Esophagus muscularis mucosa (tissue), 4 donors: Measurements from ENCODE around the gene RTCB.
A peak's percentile ranks its signal among the peaks of the same experiment; 100 is the strongest.

ENCODE experiments used
- EP300 ChIP-seq: sonication (generic); formaldehyde crosslinking; IDR thresholded peaks from one replicate; pipeline ENCODE4 v1.6.1; 2017; ENCODE audit warnings: antibody characterized with exemption
- POLR2A ChIP-seq: fragments of 450-650 bp; IDR thresholded peaks from one replicate; pipeline ENCODE4 v1.6.1; 2017; ENCODE audit warnings: antibody characterized with exemption, moderate library complexity, mild to moderate bottlenecking, low read depth
- POLR2AphosphoS5 ChIP-seq, 2 donors: sonication (generic); formaldehyde crosslinking; IDR thresholded peaks; one replicate each; pipeline ENCODE4 v1.6.1; 2017; ENCODE audit warnings: antibody characterized with exemption in 2 of 2
- TF ChIP-seq, protein P1 (sequence below), 3 experiments: fragments of 200-600 bp in 2 of 3; fragments of 450-650 bp in 1 of 3; sonication (generic) in 2 of 3; IDR thresholded peaks; one replicate each; pipeline ENCODE4 v1.5.1; 2017 to 2019; ENCODE audit warnings: antibody characterized with exemption in 3 of 3, mild to moderate bottlenecking in 2 of 3, moderate library complexity in 1 of 3

DNA sequence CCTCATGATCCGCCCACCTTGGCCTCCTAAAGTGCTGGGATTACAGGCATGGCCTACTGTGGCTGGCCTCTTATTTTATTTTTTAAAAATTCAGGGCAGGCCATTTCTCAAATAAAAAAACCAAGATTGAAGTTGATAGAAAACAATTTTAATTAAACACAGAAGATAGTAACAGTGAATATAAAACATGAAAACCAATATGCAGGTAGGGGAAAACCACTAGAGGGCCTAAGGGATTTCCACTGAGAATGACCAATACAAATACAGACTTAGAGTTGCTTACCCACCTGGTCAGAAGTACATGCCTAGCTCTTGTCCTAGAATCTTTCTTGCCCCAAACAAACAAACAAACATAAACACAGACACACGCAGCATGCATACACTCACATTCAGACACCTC is 1.7 kb upstream of the RTCB start:
- TF ChIP-seq, protein P1, sequence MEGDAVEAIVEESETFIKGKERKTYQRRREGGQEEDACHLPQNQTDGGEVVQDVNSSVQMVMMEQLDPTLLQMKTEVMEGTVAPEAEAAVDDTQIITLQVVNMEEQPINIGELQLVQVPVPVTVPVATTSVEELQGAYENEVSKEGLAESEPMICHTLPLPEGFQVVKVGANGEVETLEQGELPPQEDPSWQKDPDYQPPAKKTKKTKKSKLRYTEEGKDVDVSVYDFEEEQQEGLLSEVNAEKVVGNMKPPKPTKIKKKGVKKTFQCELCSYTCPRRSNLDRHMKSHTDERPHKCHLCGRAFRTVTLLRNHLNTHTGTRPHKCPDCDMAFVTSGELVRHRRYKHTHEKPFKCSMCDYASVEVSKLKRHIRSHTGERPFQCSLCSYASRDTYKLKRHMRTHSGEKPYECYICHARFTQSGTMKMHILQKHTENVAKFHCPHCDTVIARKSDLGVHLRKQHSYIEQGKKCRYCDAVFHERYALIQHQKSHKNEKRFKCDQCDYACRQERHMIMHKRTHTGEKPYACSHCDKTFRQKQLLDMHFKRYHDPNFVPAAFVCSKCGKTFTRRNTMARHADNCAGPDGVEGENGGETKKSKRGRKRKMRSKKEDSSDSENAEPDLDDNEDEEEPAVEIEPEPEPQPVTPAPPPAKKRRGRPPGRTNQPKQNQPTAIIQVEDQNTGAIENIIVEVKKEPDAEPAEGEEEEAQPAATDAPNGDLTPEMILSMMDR (IDR thresholded peaks at IDR 0.05), result peak in 1 of 3 experiments; percentile 17
- TF ChIP-seq EP300, result no peak
- TF ChIP-seq POLR2AphosphoS5 (IDR thresholded peaks at IDR 0.05), result no peak
- no peak for TF ChIP-seq POLR2A
